Ramos (cell line): ENCODE measurements around the gene LYG2.
"Not testable (repeated sequence)": the region's sequence is repeated elsewhere in the genome, so short reads cannot be mapped to it uniquely, and the experiment has no call there.

Source experiments
- in situ Hi-C: fragments of 300-500 bp; cut with MboI; formaldehyde crosslinking; loops from one replicate; pipeline ENCODE4 v1.14.3; 2022; ENCODE audit warnings: low sequenced_read_pairs; ENCODE audit not compliant: unreplicated experiment

The LYG2 gene

DNA sequence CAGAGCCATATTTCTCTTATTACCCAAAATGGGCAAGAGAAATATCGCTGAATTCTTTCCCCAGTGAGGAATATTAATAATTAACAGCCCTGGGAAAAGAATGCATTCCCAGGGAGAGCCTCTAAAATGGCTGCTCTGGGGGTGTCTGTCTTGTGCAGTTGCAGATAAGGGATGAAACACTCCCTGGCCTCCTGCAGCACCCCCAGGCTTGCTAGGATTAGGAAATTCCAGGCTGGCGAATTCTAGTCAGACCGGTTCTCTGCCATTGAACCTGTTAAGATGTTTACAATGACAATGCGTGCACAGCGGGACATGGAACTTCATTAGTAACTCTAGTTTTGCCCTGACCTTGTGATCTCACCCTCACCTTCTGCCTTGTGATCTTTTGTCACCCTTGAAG lies 50.0 kb downstream of the LYG2 start:
- in situ Hi-C loops = no loop called here

GRCh38 chr2:99201959-99202678 lies 53.3 kb downstream of the LYG2 start:
- in situ Hi-C loops = no loop called here

DNA sequence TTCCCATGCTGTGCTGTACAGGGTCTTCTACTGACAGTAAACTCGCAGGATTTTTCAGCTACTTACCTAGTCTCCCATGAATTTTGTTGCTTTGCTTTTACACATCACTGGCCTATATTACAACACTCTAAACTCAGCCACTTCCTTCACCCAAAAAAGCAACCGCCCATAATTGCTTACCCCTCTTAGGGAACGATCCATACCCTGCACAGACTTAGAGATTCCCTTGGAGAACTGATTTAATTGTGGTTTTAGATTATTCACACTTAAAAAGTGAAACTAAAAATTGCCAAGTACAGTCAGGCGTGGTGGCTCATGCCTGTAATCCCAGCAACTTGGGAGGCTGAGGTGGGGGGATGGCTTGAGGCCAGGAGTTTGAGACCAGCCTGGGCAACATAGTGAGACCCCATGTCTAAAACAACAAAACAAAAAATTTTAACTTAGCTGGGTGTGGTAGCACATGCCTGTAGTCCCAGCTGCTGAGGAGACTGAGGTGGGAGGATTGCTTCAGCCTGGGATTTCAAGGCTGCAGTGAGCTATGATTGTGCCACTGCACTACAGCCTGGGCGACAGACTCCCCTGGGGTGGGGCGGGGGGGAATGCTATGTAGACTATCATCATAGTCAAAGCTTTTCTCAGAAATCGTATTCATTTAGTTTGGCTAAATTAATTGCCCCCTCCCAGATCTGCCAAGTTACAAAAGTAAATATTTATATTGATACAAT lies 55.2 kb downstream of the LYG2 start:
- in situ Hi-C loops = no loop called here

GRCh38 chr2:99198103-99198841 lies 57.2 kb downstream of the LYG2 start:
- in situ Hi-C loops = no loop called here

DNA sequence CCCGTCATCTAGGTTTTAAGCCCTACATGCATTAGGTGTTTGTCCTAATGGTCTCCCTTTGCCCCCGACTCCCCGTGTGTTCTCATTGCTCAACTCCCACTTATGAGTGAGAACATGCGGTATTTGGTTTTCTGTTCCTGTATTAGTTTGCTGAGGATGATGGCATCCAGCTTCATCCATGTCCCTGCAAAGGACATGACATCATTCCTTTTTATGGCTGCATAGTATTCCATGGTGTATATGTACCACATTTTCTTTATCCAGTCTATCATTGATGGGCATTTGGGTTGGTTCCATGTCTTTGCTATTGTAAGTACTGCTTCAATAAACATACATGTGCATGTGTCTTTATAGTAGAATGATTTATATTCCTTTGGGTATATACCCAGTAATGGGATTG lies 63.1 kb downstream of the LYG2 start:
- in situ Hi-C loops = not testable (repeated sequence)
